ENCODE results near the gene ELK1.

DNA sequence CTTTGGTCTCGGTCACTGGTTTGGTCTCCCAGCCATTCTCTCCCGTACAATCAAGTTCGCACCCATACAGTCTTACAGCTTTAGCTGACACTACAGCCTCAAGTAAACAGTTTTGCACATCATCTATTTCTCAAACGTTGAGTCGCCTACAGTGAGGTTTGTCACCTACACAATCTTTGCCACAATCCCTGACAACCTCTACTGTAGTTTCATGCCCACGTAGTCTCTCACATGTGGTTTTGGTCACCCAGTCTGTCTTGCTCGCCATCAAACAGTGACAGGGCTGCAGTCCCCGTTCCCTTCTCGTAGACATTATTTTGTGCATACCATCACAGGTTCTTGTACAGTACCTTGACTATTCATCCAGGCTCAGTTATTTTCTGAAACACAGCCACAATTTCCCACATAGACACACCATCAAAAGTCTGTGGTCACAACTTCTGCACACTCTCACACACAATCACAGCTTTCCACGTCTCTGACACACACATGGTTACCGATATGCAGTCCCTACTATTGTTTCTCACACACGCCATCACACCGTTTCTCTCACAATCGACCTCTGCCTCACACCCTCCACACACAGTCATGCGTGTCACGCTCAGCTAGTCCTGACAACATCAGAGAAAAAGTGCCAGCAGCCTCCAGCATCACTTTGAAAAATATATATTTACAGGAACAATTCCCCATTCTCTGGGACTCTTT is 15.3 kb downstream of the ELK1 start:
- no peak for TF ChIP-seq POLR2A (IDR thresholded peaks at IDR 0.05)
- TF ChIP-seq, protein P1, sequence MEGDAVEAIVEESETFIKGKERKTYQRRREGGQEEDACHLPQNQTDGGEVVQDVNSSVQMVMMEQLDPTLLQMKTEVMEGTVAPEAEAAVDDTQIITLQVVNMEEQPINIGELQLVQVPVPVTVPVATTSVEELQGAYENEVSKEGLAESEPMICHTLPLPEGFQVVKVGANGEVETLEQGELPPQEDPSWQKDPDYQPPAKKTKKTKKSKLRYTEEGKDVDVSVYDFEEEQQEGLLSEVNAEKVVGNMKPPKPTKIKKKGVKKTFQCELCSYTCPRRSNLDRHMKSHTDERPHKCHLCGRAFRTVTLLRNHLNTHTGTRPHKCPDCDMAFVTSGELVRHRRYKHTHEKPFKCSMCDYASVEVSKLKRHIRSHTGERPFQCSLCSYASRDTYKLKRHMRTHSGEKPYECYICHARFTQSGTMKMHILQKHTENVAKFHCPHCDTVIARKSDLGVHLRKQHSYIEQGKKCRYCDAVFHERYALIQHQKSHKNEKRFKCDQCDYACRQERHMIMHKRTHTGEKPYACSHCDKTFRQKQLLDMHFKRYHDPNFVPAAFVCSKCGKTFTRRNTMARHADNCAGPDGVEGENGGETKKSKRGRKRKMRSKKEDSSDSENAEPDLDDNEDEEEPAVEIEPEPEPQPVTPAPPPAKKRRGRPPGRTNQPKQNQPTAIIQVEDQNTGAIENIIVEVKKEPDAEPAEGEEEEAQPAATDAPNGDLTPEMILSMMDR (IDR thresholded peaks at IDR 0.05): no peak
